MCF 10A (cell line): ENCODE data around the gene PPP1R2B. TPM values are rescaled to one million over a fixed set of nuclear protein-coding genes. Genes with fewer than 3 reads are reported as not detected.
"Not testable (repeated sequence)": the region's sequence is repeated elsewhere in the genome, so short reads cannot be mapped to it uniquely, and the experiment has no call there.

ENCODE experiments used
- BruUV-seq: library from RNA; stranded (reverse); fragments of 400-500 nt; replicated peaks from 2 replicates; lab custom pipeline; 2021; lab: Mats Ljungman, UMichigan
- CTCF ChIA-PET: fragments of 300-600 bp; sonication (Branson Sonifier 250); formaldehyde crosslinking; extraction: SDS; loops from one replicate; lab custom pipeline; 2021; ENCODE audit warnings: antibody characterized with exemption, inconsistent platforms; lab: Yijun Ruan, JAX
- POLR2A ChIA-PET: fragments of 300-600, 350-650 bp; sonication (Branson Sonifier 250); formaldehyde crosslinking; extraction: SDS; loops from one replicate; lab custom pipeline; 2020; ENCODE audit warnings: antibody characterized with exemption, inconsistent platforms; lab: Yijun Ruan, JAX
- DNase-seq: peaks from one replicate; pipeline ENCODE4 v3.0.0-alpha.2; 2018; ENCODE audit not compliant: unreplicated experiment
- H3K27ac Mint-ChIP-seq: one replicate; pipeline ENCODE4 v1.8.0; 2022; ENCODE audit warnings: mild to moderate bottlenecking, low read depth, mixed read lengths; ENCODE audit not compliant: unreplicated experiment
- H3K27me3 Mint-ChIP-seq: one replicate; pipeline ENCODE4 v1.8.0; 2022; ENCODE audit warnings: mixed read lengths; ENCODE audit not compliant: insufficient read depth, unreplicated experiment
- H3K36me3 Mint-ChIP-seq: one replicate; pipeline ENCODE4 v1.8.0; 2022; ENCODE audit warnings: mild to moderate bottlenecking, moderate library complexity, mixed read lengths; ENCODE audit not compliant: insufficient read depth, unreplicated experiment
- H3K4me1 Mint-ChIP-seq: one replicate; pipeline ENCODE4 v1.8.0; 2022; ENCODE audit warnings: mixed read lengths; ENCODE audit not compliant: insufficient read depth, unreplicated experiment
- H3K4me3 Mint-ChIP-seq: one replicate; pipeline ENCODE4 v1.8.0; 2022; ENCODE audit warnings: mild to moderate bottlenecking, moderate library complexity, mixed read lengths; ENCODE audit not compliant: unreplicated experiment
- H3K9me3 Mint-ChIP-seq: one replicate; pipeline ENCODE4 v1.8.0; 2022; ENCODE audit warnings: mixed read lengths; ENCODE audit not compliant: unreplicated experiment
- CTCF ChIP-seq: fragments of 200-600 bp; IDR thresholded peaks from one replicate; pipeline ENCODE4 v1.8.0; 2022; ENCODE audit warnings: antibody characterized with exemption, mild to moderate bottlenecking; ENCODE audit not compliant: unreplicated experiment
- intact Hi-C: fragments of 100-400 bp; cut with micrococcal nuclease; formaldehyde crosslinking; loops from 2 replicates; pipeline ENCODE4 v1.14.1; 2022
- total RNA-seq: library from RNA; stranded (reverse); gene quantifications from 2 replicates; pipeline ENCODE4 v1.2.3, GENCODE V29; 2022

PPP1R2B gene
- total RNA-seq, 1 experiment from 2014 or later = not detected

GRCh38 chr5:156841737-156842136 lies 8.4 kb upstream of the PPP1R2B start:
- Mint-ChIP-seq H3K27ac (no peak overlapping the region), H3K9me3 (no peaks in the 10 kb centered on the region), H3K4me3 (no peak overlapping the region), H3K27me3 (no peaks in the 10 kb centered on the region), H3K4me1 (peaks cover 4% of the 10 kb centered on the region), H3K36me3 (no peaks in the 10 kb centered on the region)
- DNase-seq = no peak
- TF ChIP-seq CTCF = no peak
- ChIA-PET POLR2A (no interaction called here), CTCF (interaction anchor here (0.6 to 1.5 kb wide), 3 partner anchors 93 to 898 kb away, joined by 3 read pairs; no protein-coding TSS in a partner anchor)
- intact Hi-C loops = no loop called here
- BruUV-seq = no TSS peak

- BruUV-seq = no TSS peak
- ChIA-PET CTCF (interaction anchor here (0.6 to 0.7 kb wide), 4 partner anchors 78 to 540 kb away, joined by 3 to 5 read pairs (median 3); no protein-coding TSS in a partner anchor), POLR2A (interaction anchor here (1.4 kb wide), 1 partner anchor 35 kb away, joined by 3 read pairs; no protein-coding TSS in a partner anchor)
- intact Hi-C loops = no loop called here
- no peak for DNase-seq
- Mint-ChIP-seq H3K9me3 (no peaks in the 10 kb centered on the region), H3K27me3 (no peaks in the 10 kb centered on the region), H3K4me3 (no peak overlapping the region), H3K27ac (no peak overlapping the region), H3K36me3 (no peaks in the 10 kb centered on the region), H3K4me1 (peaks cover 4% of the 10 kb centered on the region)
- no peak for TF ChIP-seq CTCF
These were observed 3.2 kb upstream of the PPP1R2B start for GRCh38 chr5:156846914-156847313.

DNA sequence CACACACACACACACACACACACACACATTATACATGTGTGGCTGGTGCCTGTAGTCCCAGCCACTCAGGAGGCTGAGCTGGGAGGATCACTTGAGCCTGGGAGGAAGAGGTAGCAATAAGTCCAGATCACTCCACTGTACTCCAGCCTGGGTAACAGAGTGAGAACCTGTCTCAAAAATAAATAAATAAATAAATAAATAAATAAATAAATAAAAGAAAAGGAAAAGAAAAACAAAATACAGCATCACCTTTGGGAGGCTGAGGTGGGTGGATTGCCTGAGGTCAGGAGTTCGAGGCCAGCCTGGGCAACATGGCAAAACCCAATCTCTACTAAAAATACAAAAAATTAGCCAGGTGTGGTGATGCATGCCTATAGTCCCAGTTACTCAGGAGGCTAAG lies 1.6 kb upstream of the PPP1R2B start:
- H3K36me3 Mint-ChIP-seq, H3K4me1 Mint-ChIP-seq, H3K27me3 Mint-ChIP-seq, DNase-seq, intact Hi-C loops, POLR2A ChIA-PET, BruUV-seq, H3K9me3 Mint-ChIP-seq, H3K4me3 Mint-ChIP-seq, H3K27ac Mint-ChIP-seq: not testable (repeated sequence)
- CTCF ChIA-PET = interaction anchor here (0.6 to 0.7 kb wide), 4 partner anchors 9 to 825 kb away, joined by 3 to 4 read pairs (median 3); no protein-coding TSS in a partner anchor

DNA sequence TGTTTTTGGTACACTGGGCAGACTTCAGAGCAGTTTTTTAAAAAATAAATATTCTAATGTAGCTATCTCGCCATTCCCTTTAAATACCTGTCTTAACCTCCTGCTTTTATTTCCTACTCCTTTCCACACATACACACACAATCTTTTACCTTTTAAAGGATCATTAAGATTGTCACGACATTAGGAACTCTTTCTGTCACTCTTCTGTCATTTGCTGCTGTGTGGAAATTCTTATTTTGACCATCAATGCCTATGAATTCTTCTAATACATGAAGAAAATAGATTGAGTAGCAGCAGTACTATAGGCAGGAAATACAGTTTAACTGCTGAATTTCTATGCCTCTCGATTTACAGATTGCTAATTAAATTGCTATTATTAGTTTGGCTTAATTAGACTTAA lies 1.8 kb downstream of the PPP1R2B start:
- intact Hi-C loops = no loop called here
- H3K4me3 Mint-ChIP-seq = no peak overlapping the region
- no peaks in the 10 kb centered on the region for H3K36me3 Mint-ChIP-seq
- peaks cover 6% of the 10 kb centered on the region for H3K4me1 Mint-ChIP-seq
- no peak for DNase-seq
- no TSS peak for BruUV-seq
- peaks cover 20% of the 10 kb centered on the region for H3K9me3 Mint-ChIP-seq
- CTCF ChIA-PET = interaction anchor here (0.6 to 0.9 kb wide), 2 partner anchors 280 to 947 kb away, joined by 3 read pairs; no protein-coding TSS in a partner anchor
- H3K27ac Mint-ChIP-seq = no peak overlapping the region
- POLR2A ChIA-PET = no interaction called here
- H3K27me3 Mint-ChIP-seq = no peaks in the 10 kb centered on the region
- TF ChIP-seq CTCF = no peak

GRCh38 chr5:156853055-156853454 lies 3.0 kb downstream of the PPP1R2B start:
- CTCF ChIA-PET = interaction anchor here (0.6 kb wide), 1 partner anchor 12 kb away, joined by 3 read pairs; no protein-coding TSS in a partner anchor
- H3K4me3 Mint-ChIP-seq, POLR2A ChIA-PET: not testable (repeated sequence)

More at GRCh38 chr5:156853055-156853454, 3.0 kb downstream of the PPP1R2B start:
- H3K4me1 Mint-ChIP-seq, BruUV-seq, H3K27ac Mint-ChIP-seq, intact Hi-C loops, DNase-seq, H3K27me3 Mint-ChIP-seq, H3K36me3 Mint-ChIP-seq: not testable (repeated sequence)
- peaks cover 20% of the 10 kb centered on the region for H3K9me3 Mint-ChIP-seq
